ENCODE results near the gene POTEJ. TPM values are rescaled to one million over a fixed set of nuclear protein-coding genes. Genes with fewer than 3 reads are reported as not detected.
"Not testable (repeated sequence)": the region's sequence is repeated elsewhere in the genome, so short reads cannot be mapped to it uniquely, and the experiment has no call there.

Gene POTEJ
- total and polyA plus RNA-seq, 10 of the 15 experiments (the other 5 are each of a cell fraction or from before 2014, with no cell fraction given), result not detected

- H2AFZ ChIP-seq (ENCODE audit: control insufficient read depth, low read depth, low read length); POLR2A ChIA-PET; H3K4me1 ChIP-seq (ENCODE audit: control insufficient read depth, insufficient read depth, low read length); H3K4me3 ChIP-seq; FAIRE-seq; BruUV-seq (replicated peaks); DNase-seq (ENCODE audit: low read depth, low spot score); H3K36me3 ChIP-seq (ENCODE audit: control insufficient read depth in 2 of 2, insufficient read depth in 2 of 2, low read length in 1 of 2); H3K9ac ChIP-seq (ENCODE audit: control insufficient read depth, insufficient read depth, low read length); H3K27ac ChIP-seq (ENCODE audit: control insufficient read depth, insufficient read depth); SMC1A ChIA-PET (ENCODE audit: uncharacterized antibody, unreplicated experiment); H3K27me3 ChIP-seq (replicated peaks in 1 of 2; ENCODE audit: control insufficient read depth in 2 of 2, insufficient read depth in 2 of 2, low read length in 1 of 2); H3K4me2 ChIP-seq (ENCODE audit: control insufficient read depth, insufficient read depth); intact Hi-C loops (cut with micrococcal nuclease; ENCODE audit: unreplicated experiment); H3K79me2 ChIP-seq (ENCODE audit: control insufficient read depth, insufficient read depth, low read length); CTCF ChIA-PET; H3K9me3 ChIP-seq (replicated peaks; ENCODE audit: control insufficient read depth, insufficient read depth, low read length); RAD21 ChIA-PET (ENCODE audit: unreplicated experiment); H4K20me1 ChIP-seq (ENCODE audit: control insufficient read depth, insufficient read depth); in situ Hi-C loops (cut with MboI): not testable (repeated sequence)
- 0 out of 2 replicates have a peak, but pooled peaks have one; percentile 22 for TF ChIP-seq NR2F1 (conservative IDR thresholded peaks at IDR 0.05)
- 0 out of 2 replicates have a peak, but pooled peaks have one; percentile 28 for TF ChIP-seq DPF2 (IDR thresholded peaks at IDR 0.05)
- 0 out of 4 replicates have a peak, but pooled peaks of 1 of the 2 experiments have one; percentile 26 for TF ChIP-seq IKZF2 (IDR thresholded peaks at IDR 0.05)
- ATAC-seq, result peak; percentile 95
- WGBS (ENCODE audit: insufficient coverage, insufficient replicate concordance, low lambda C conversion rate, missing lambda C conversion rate), result no CpG with 5 or more reads among the region's 11 CpGs
These were observed 22.4 kb upstream of the POTEJ start for GRCh38 chr2:130588688-130589458.

GRCh38 chr2:130590170-130590841 is 20.9 kb upstream of the POTEJ start:
- POLR2A ChIA-PET; SMC1A ChIA-PET (ENCODE audit: uncharacterized antibody, unreplicated experiment); H3K4me2 ChIP-seq (ENCODE audit: control insufficient read depth, insufficient read depth); CTCF ChIA-PET; H3K27ac ChIP-seq (ENCODE audit: control insufficient read depth, insufficient read depth); RAD21 ChIA-PET (ENCODE audit: unreplicated experiment); DNase-seq (ENCODE audit: low read depth, low spot score); H4K20me1 ChIP-seq (ENCODE audit: control insufficient read depth, insufficient read depth); ATAC-seq; BruUV-seq (replicated peaks); H3K4me1 ChIP-seq (ENCODE audit: control insufficient read depth, insufficient read depth, low read length); H3K9ac ChIP-seq (ENCODE audit: control insufficient read depth, insufficient read depth, low read length); H3K27me3 ChIP-seq (replicated peaks in 1 of 2; ENCODE audit: control insufficient read depth in 2 of 2, insufficient read depth in 2 of 2, low read length in 1 of 2); H3K36me3 ChIP-seq (ENCODE audit: control insufficient read depth in 2 of 2, insufficient read depth in 2 of 2, low read length in 1 of 2); H2AFZ ChIP-seq (ENCODE audit: control insufficient read depth, low read depth, low read length); H3K9me3 ChIP-seq (replicated peaks; ENCODE audit: control insufficient read depth, insufficient read depth, low read length); H3K4me3 ChIP-seq; intact Hi-C loops (cut with micrococcal nuclease; ENCODE audit: unreplicated experiment); FAIRE-seq; H3K79me2 ChIP-seq (ENCODE audit: control insufficient read depth, insufficient read depth, low read length); in situ Hi-C loops (cut with MboI): not testable (repeated sequence)
- 84% methylated on average over 5 of the region's 8 CpGs for WGBS (ENCODE audit: insufficient coverage, insufficient replicate concordance, low lambda C conversion rate, missing lambda C conversion rate)

DNA sequence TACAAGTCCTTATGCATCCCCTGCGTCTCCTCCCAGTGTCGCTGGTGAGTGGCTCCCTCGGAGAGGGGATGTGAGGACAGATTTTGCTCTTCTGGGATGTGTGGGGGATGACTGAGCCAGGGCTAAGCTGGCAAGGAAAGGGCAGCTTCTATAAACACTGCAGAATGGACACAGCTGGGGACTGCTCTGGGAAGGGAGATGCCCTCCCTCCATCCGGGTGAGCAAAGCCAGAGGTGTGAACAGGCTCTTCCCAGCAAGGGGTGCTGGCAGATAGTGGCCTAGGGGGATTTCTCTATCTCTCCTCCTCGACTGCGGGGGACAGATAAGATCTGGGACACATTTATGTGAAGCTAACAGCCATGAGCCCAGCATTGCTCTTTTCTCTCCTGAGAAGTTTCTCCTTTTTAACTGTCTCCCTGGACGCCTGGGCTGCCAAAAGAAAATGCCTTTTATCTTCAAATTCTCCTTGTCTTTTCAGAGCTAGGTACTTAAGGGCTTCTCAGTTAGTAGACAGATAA is 20.3 kb upstream of the POTEJ start:
- H3K9me3 ChIP-seq (replicated peaks; ENCODE audit: control insufficient read depth, insufficient read depth, low read length); H3K9ac ChIP-seq (ENCODE audit: control insufficient read depth, insufficient read depth, low read length); CTCF ChIA-PET; RAD21 ChIA-PET (ENCODE audit: unreplicated experiment); H3K79me2 ChIP-seq (ENCODE audit: control insufficient read depth, insufficient read depth, low read length); H3K27me3 ChIP-seq (replicated peaks in 1 of 2; ENCODE audit: control insufficient read depth in 2 of 2, insufficient read depth in 2 of 2, low read length in 1 of 2); H3K36me3 ChIP-seq (ENCODE audit: control insufficient read depth in 2 of 2, insufficient read depth in 2 of 2, low read length in 1 of 2); H3K4me1 ChIP-seq (ENCODE audit: control insufficient read depth, insufficient read depth, low read length); DNase-seq (ENCODE audit: low read depth, low spot score); ATAC-seq; H3K27ac ChIP-seq (ENCODE audit: control insufficient read depth, insufficient read depth); BruUV-seq (replicated peaks); H4K20me1 ChIP-seq (ENCODE audit: control insufficient read depth, insufficient read depth); SMC1A ChIA-PET (ENCODE audit: uncharacterized antibody, unreplicated experiment); POLR2A ChIA-PET; H2AFZ ChIP-seq (ENCODE audit: control insufficient read depth, low read depth, low read length); intact Hi-C loops (cut with micrococcal nuclease; ENCODE audit: unreplicated experiment); H3K4me2 ChIP-seq (ENCODE audit: control insufficient read depth, insufficient read depth); H3K4me3 ChIP-seq; FAIRE-seq; in situ Hi-C loops (cut with MboI): not testable (repeated sequence)
- WGBS (ENCODE audit: insufficient coverage, insufficient replicate concordance, low lambda C conversion rate, missing lambda C conversion rate), result 24% methylated on average over 5 of the region's 7 CpGs

Data from GM12878 (cell line).